ENCODE measurements around the gene DYNC1LI1. TPM values are rescaled to one million over a fixed set of nuclear protein-coding genes. Genes with fewer than 3 reads are reported as not detected.
A peak's percentile ranks its signal among the peaks of the same experiment; 100 is the strongest.

The DYNC1LI1 gene
- total RNA-seq, 1 donor from 2014 or later: 46.7 TPM

DNA sequence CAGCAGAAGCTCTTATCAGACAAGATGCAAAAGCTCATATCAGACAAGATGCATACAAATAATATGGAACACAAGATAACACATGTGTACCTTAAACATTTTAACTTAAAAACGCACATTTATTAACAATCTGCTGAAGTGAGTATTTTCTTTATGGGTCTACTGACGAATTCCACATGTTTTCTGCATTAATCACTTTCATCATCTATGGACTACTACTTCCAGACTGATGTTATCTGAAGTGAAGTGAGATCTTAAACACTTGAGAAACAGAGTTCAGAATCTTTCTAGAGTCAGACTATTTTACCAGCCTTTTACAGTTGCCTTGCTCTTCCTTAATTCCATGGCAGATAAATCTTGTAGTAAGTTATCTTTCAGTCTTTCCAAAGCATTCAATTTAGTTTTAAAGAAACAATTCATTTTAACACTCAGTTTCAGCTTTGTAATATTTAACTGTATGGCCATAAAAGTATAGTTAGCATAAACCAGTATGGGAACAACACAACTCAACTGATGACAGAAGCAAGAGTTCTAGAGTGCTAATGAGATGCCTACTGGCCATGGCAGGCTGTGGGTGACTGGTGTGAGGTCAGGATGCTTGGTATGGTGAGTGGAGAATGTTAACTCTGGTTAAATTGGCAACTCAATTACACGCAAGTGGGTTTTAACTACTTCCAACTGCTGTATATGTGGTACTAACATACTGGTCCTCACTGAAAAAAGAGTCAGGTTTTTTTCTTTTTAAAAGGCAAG is 77.8 kb downstream of the DYNC1LI1 start:
- DNase-seq (ENCODE audit: low read depth): peak; percentile 56

DNA sequence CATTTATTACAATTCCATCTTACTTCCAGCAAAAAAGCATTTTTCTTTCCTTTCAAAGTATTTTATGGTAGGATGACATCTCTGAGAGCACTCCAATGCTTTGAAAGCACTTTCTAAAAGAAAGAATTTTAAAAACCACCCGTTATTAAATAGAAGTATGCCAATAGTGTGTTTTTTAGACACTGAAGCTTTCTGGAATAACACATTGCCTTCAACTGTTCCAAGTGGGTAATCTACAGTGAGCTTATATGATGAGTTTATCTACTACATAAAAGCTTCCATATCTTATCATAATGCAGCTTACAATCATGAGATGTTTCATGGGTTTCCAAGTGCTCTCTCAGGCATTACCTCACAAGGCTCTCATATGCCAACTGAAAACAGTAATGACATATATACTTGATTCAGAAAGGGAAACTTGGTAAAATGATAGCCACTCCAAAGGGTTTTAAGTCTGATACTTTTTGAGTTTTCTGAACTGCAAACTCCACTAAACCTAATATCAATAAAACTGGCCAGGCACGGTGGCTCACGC is 82.1 kb downstream of the DYNC1LI1 start:
- DNase-seq (ENCODE audit: low read depth): no peak

DNA sequence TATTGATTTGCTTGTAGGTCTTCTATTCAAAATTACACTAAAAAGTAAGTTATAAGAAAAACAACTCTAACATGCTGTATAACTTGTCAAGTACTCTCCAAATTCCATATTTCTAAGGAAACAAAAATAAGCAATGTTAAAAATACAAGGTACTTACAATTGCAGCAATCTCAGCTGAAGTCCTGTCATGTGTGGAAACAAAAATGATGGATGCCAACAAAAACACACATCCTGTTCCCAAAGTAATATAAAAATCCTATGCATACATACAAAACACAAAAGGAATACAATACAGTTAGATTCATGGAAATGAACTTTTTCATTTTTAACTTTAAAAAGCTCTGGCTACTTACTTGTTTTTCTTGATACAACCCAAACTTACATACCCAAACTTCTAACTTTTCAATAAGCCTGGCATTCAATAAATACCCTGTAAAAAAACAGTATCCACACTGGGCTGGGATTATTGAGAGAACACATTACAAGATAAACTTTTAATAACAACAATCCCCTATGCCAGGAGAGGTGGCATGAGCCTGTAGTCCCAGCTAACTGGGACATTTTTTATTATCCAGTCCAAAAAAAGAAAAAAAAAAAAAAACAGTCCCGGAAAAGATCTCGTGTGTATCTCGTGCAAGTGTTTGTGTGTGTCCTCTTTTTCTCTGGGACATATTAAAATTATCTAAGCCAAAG is 82.7 kb downstream of the DYNC1LI1 start:
- DNase-seq (ENCODE audit: low read depth): no peak

DNA sequence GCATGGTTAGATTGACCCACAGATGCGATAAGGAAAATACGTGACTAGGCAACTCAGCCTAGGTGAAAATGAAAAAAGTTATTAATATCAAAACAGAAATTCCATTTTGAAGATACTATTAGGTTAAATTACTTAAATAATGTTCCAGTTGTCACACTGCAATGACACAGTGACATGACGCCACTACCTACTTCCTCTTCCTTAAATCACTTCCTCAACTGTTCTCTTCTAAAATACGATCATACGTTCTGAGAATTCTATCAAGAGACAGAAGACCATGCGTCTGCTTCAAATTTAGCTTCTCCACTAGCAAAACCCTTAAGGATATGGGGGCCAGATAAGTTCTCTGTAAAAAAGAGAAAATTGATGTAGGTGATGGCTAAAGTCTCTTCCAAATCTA is 86.2 kb downstream of the DYNC1LI1 start:
- DNase-seq (ENCODE audit: low read depth): no peak

DNA sequence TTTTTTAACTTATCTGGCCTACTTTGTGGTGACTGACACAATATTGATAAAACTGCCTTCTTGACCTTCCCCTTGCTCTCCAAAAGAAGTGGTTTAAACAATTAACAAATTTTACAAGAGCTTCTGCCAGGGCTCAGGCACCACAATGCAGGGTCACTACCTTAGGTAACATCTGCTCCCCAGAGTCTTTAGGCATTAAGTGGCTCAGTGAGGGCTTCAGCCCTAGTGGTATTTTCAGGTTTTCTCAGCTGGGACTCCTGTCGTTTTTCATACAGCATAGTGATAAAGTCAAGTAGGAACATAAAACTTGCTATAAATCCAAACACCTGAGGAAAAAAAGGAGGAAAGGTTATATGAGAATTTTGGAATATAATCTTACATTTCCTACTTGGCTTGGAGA is 86.9 kb downstream of the DYNC1LI1 start:
- DNase-seq (ENCODE audit: low read depth): no peak

DNA sequence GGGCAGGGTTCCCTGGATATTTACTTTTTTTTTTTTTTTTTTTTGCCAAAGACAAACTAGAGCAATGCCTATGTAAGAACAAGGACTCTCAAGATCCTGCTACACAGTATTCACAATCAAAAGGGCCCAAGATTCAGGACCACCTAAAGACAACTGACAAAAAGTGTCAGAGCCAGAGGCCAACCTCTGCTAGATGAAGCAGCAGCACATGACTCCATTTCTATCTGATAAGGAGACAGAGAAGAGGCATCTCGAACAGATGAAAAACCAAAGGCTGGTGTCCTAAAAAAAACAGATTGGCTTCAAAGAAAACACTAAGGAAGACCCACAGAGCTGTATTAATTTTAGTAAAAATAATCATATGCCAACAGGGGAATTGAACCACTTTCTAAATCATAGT is 88.0 kb downstream of the DYNC1LI1 start:
- no peak for DNase-seq (ENCODE audit: low read depth)

DNA sequence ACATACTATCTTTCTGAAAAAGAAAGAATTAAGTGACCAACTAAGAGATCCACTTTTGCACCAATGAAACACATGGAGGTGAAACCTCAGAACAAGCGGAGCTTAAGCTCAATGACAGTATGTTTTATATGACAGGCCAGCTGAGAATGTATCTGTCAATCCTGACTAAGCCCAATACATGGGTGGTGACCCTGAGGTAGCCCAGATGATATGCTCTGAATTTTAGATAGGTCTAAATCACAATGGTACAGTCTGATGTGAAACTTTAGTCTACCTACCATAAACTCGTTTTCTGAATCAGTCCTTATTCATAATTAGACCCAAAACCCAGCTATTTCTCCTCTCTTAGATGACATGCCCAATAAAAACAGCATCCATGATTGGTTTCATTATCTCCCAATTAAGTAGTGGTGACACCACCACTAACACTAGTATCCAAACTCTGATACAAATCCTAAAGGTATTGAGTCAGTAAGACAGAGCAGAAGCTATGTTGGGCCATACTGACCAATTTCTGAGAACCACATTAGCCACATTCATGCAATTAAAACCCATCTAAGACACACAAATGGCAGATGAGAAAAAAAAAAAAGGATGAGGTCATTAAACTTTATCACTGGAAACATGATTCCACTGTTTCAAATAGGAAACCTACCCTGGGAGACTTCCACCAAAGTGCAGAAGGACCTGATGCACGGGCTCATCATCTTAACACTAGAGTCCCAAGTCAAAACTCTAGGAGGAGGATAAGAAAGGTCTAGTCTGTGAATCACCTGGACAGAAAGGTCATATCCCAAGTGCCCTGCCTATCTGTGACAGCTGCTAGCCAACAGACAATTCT is 88.6 kb downstream of the DYNC1LI1 start:
- DNase-seq (ENCODE audit: low read depth): no peak

DNA sequence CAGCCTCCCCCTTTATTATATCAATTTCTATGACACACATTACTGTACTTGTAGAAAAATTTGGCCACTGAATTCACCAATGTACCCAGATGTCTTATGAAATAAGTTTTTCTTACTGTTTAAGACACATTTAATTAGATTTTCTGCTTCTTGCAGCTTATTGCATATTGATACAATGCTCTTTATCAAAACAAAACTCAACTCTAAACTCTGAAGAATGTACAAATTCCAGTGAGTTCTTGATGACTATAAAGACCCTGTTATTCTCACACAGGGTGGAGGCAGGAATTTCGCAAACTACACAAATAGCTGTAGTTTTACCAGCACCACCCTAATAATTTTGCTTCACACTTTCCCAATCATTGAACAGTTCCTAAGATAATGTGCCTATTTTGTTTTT is 90.1 kb downstream of the DYNC1LI1 start:
- DNase-seq (ENCODE audit: low read depth): peak; percentile 16

Other genes starting within 250 kb of the DYNC1LI1 start
- 7.3 and 7.5 TPM in 2 replicates for gene CMTM7, start 179.0 kb downstream of the DYNC1LI1 start, total RNA-seq
- gene CMTM6, start 68.0 kb downstream of the DYNC1LI1 start, total RNA-seq: 75.6 and 242 TPM in 2 replicates
- 21.7 and 24.3 TPM in 2 replicates for gene CNOT10, start 114.3 kb upstream of the DYNC1LI1 start, total RNA-seq
- 0.65 and 0.87 TPM in 2 replicates for gene TRIM71, start 247.1 kb upstream of the DYNC1LI1 start, total RNA-seq

Measured in renal cortical epithelial cell (primary cell).